Vagina (tissue), 2 donors: ENCODE measurements around the gene KATNB1. TPM values are rescaled to one million over a fixed set of nuclear protein-coding genes. Genes with fewer than 3 reads are reported as not detected.

Experiments used
- DNase-seq, 2 donors: peaks; one replicate each; pipeline ENCODE4 v3.0.0-alpha.2; 2017; ENCODE audit errors: extremely low spot score in 2 of 2
- H3K27ac ChIP-seq: fragments of 200-600 bp; sonication (generic); one replicate; pipeline ENCODE4 v1.5.1; 2019
- H3K27me3 ChIP-seq: fragments of 200-600 bp; sonication (generic); one replicate; pipeline ENCODE4 v1.5.1; 2019
- H3K36me3 ChIP-seq, 2 donors: fragments of 200-600 bp; sonication (generic); one replicate each; pipeline ENCODE4 v1.5.1; 2017 to 2019
- H3K4me1 ChIP-seq: fragments of 200-600 bp; sonication (generic); one replicate; pipeline ENCODE4 v1.5.1; 2019
- H3K4me3 ChIP-seq, 2 donors: fragments of 200-600 bp; sonication (generic); 1 replicate in 1 of 2; 2 replicates in 1 of 2; pipeline ENCODE4 v1.5.1; 2016 to 2019
- H3K9me3 ChIP-seq: fragments of 200-600 bp; sonication (generic); one replicate; pipeline ENCODE4 v1.5.1; 2019
- CTCF ChIP-seq, 3 experiments: fragments of 450-650 bp in 2 of 3; fragments of 200-600 bp in 1 of 3; sonication (generic) in 1 of 3; IDR thresholded peaks; one replicate each; pipeline ENCODE4 v1.5.1; 2017 to 2019; ENCODE audit warnings: antibody characterized with exemption in 3 of 3, mild to moderate bottlenecking in 2 of 3, moderate library complexity in 2 of 3
- POLR2A ChIP-seq, 2 donors: fragments of 450-650 bp; IDR thresholded peaks; one replicate each; pipeline ENCODE4 v1.6.1; 2017; ENCODE audit warnings: antibody characterized with exemption in 2 of 2, mild to moderate bottlenecking in 2 of 2, moderate library complexity in 2 of 2
- POLR2AphosphoS5 ChIP-seq, 2 donors: sonication (generic); formaldehyde crosslinking; IDR thresholded peaks; one replicate each; pipeline ENCODE4 v1.9.0; 2017; ENCODE audit warnings: antibody characterized with exemption in 2 of 2, mild to moderate bottlenecking in 2 of 2, low read depth in 1 of 2; ENCODE audit not compliant: insufficient read depth in 1 of 2
- intact Hi-C: fragments of 100-400 bp; cut with DNase I; formaldehyde crosslinking; loops from one replicate; pipeline ENCODE4 v1.15.1; 2023
- microRNA-seq: library from miRNA; unstranded; fragments of <30 nt; microRNA quantifications from one replicate; pipeline ENCODE4, GENCODE V29; 2017; ENCODE audit warnings: borderline number of aligned reads, borderline replicate concordance
- small RNA-seq: library from RNA; depleted of rRNA; stranded (forward); fragments of <200 nt; gene quantifications from one replicate; pipeline ENCODE3, GENCODE V24; 2016
- total RNA-seq: library from RNA; depleted of rRNA; stranded (reverse); fragments of >200 nt; gene quantifications from one replicate; pipeline ENCODE4 v1.2.3, GENCODE V29; 2016

Gene KATNB1
- total RNA-seq, 1 donor from 2014 or later, result 23.6 TPM

- no peak for TF ChIP-seq CTCF (IDR thresholded peaks at IDR 0.05)
- TF ChIP-seq POLR2AphosphoS5 (IDR thresholded peaks at IDR 0.05; ENCODE audit: insufficient read depth in 1 of 2, low read depth in 1 of 2), result peak in 1 of 2 donors; percentile 52
- peak in 1 of 2 donors; percentile 23 for TF ChIP-seq POLR2A (IDR thresholded peaks at IDR 0.05)
- H3K27me3 ChIP-seq, result no peaks in the 10 kb centered on the region
- H3K27ac ChIP-seq, result peak within 1 kb of the TSS; percentile 93
- intact Hi-C loops, result loop anchor here (5.0 kb wide), 1 partner anchor 195 kb away; no protein-coding TSS in a partner anchor
- peaks cover 61% of the 10 kb centered on the region for H3K4me1 ChIP-seq
- no peaks in the 10 kb centered on the region for H3K9me3 ChIP-seq
- H3K36me3 ChIP-seq, result no peaks in the 10 kb centered on the region
- H3K4me3 ChIP-seq, result peak within 1 kb of the TSS; percentile 69 to 74
- DNase-seq, result no peak
These were observed 67.0 kb downstream of the KATNB1 start, which contains the start of gene KIFC3 for GRCh38 chr16:57802341-57803133. KIFC3 (minus strand) TSS chr16:57802491; CDS start chr16:57798243, 4,248 bp downstream.

DNA sequence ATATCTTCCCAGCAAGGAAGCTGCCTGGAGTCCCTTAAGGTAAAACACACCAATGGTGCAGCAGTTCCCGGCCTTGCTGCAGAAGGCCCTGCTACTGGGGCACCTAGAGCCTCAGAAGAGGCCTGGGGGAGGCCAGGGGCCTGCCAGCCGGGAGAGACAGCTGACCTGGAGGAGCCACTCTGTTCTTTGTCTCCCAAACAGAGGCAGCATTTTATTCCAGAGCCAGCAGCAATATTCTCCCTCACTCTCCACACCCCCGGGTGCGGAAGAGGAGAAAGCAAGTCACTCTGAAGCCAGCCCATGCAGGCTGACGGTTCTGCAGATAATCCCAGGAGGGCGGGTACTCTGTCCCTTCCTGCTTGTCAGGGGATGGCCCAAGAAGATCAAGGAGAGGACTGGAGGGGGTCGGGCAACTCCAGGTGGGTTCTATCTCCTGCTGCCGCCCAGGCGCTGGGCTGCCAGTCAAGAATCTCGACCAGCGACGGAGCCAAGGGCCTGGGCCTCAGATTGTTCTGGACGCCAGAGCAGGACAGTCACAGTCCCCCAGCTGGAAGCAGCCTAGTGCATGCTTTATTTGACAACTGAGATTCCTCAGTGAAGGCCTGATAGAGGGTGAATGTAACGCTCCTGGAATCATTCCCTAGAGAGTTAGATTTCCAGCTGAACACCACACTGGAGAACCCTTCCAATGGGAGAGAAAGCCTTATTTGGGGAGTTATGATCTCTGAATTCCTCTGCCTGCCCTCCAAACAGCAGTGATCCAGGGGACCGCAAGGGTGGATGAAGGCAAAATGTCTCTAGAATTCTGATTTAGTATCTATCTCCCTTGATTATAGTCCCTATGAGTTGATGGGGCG lies 67.8 kb downstream of the KATNB1 start:
- H3K4me1 ChIP-seq, result peaks cover 64% of the 10 kb centered on the region
- intact Hi-C loops, result loop anchor here (5.0 kb wide), 1 partner anchor 194 kb away; no protein-coding TSS in a partner anchor
- no peaks in the 10 kb centered on the region for H3K36me3 ChIP-seq
- no peaks in the 10 kb centered on the region for H3K9me3 ChIP-seq
- no peaks in the 10 kb centered on the region for H3K27me3 ChIP-seq
- H3K4me3 ChIP-seq, result peak overlapping the region; percentile 69 to 74
- DNase-seq, result no peak
- TF ChIP-seq POLR2AphosphoS5 (IDR thresholded peaks at IDR 0.05; ENCODE audit: insufficient read depth in 1 of 2, low read depth in 1 of 2), result peak in 1 of 2 donors; percentile 25
- no peak for TF ChIP-seq POLR2A (IDR thresholded peaks at IDR 0.05)
- H3K27ac ChIP-seq, result peak overlapping the region; percentile 93

- Histone ChIP-seq H3K9me3 (no peaks in the 10 kb centered on the region), H3K36me3 (no peaks in the 10 kb centered on the region), H3K27me3 (no peaks in the 10 kb centered on the region), H3K4me3 (no peak overlapping the region), H3K27ac (peak overlapping the region; percentile 93), H3K4me1 (peaks cover 64% of the 10 kb centered on the region)
- no peak for TF ChIP-seq POLR2A (IDR thresholded peaks at IDR 0.05)
- TF ChIP-seq CTCF (IDR thresholded peaks at IDR 0.05), result no peak
- TF ChIP-seq POLR2AphosphoS5 (IDR thresholded peaks at IDR 0.05; ENCODE audit: insufficient read depth in 1 of 2, low read depth in 1 of 2), result no peak
- intact Hi-C loops, result loop anchor here (5.0 kb wide), 1 partner anchor 193 kb away; no protein-coding TSS in a partner anchor
- DNase-seq, result no peak
These were observed 68.7 kb downstream of the KATNB1 start for GRCh38 chr16:57804111-57804837.

GRCh38 chr16:57805176-57805575 lies 69.6 kb downstream of the KATNB1 start:
- H3K4me1 ChIP-seq, result peaks cover 61% of the 10 kb centered on the region
- no peak for DNase-seq
- H3K4me3 ChIP-seq, result no peak overlapping the region
- TF ChIP-seq POLR2A (IDR thresholded peaks at IDR 0.05) (no peak), POLR2AphosphoS5 (IDR thresholded peaks at IDR 0.05; ENCODE audit: insufficient read depth in 1 of 2, low read depth in 1 of 2) (no peak), CTCF (IDR thresholded peaks at IDR 0.05) (no peak)
- intact Hi-C loops, result no loop called here
- no peaks in the 10 kb centered on the region for H3K9me3 ChIP-seq
- H3K36me3 ChIP-seq, result no peaks in the 10 kb centered on the region
- no peaks in the 10 kb centered on the region for H3K27me3 ChIP-seq
- H3K27ac ChIP-seq, result no peak overlapping the region

Small RNA genes within 50 kb of the gene (microRNA-seq; reads per million reads assigned to microRNA genes)
- gene MIR6772, result not detected

Small RNA genes within 50 kb of the gene (small RNA-seq; reads per million reads assigned to genes)
- gene MIR6772, result not detected

Other genes with a start within 250 kb of the KATNB1 start
- 19.4 TPM for gene DOK4, start 249.3 kb upstream of the KATNB1 start, total RNA-seq
- gene CCDC102A, start 199.2 kb upstream of the KATNB1 start, total RNA-seq, result 22.1 TPM
- gene ADGRG5, start 193.1 kb upstream of the KATNB1 start, total RNA-seq, result 2.2 TPM
- 97.7 TPM for gene ADGRG1, start 107.1 kb upstream of the KATNB1 start, total RNA-seq
- 10.3 TPM for gene ADGRG3, start 67.5 kb upstream of the KATNB1 start, total RNA-seq
- gene DRC7, start 41.0 kb upstream of the KATNB1 start, total RNA-seq, result not detected
- 36.8 TPM for gene KIFC3, start 66.7 kb downstream of the KATNB1 start, total RNA-seq
- not detected for gene CNGB1, start 235.4 kb downstream of the KATNB1 start, total RNA-seq